NCI-H1105 (cell line): ENCODE measurements around the gene PBX1.

Source experiments
- DNase-seq: peaks from one replicate; lab custom pipeline; 2025; lab: John Stamatoyannopoulos, UW

The PBX1 gene

GRCh38 chr1:164867590-164867989, 308.6 kb downstream of the PBX1 start:
- DNase-seq = no peak

DNA sequence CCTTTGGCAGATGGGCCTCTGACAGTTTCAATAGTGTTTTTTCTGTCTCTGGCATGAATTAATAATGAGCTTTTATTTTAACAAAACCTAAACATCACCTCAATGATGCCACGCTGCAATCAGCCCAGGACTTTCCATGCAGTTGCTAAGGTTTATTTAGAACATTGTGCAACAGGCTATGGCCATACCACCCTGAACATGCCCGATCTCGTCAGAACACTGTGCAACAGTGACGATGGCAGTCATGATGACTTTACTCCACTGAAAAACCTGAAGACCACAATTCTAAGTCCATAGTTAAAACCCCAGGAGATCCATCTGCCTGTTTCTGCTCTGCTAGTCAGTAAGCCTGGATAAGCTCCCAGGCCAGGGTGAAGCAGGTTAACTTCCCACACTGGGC, 310.0 kb downstream of the PBX1 start:
- DNase-seq = no peak

DNA sequence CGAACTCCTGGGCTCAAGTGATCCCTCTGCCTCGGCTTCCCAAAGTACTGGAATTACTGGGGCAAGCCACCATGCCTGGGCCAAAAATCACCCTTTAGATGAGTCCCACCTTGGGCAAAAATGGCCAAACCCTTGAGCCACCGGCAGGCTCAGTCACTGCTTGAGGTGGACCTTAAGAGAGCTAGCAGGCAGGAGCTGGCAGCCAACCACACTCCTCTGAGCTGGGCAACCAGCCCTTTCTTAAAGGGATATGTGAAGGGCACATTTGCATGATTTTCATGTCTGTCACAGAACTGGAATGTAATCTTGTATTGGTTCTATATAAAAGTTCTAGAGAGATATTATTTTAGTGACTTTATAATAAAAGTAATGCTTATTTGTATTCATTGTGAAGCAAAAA, 316.5 kb downstream of the PBX1 start:
- no peak for DNase-seq

DNA sequence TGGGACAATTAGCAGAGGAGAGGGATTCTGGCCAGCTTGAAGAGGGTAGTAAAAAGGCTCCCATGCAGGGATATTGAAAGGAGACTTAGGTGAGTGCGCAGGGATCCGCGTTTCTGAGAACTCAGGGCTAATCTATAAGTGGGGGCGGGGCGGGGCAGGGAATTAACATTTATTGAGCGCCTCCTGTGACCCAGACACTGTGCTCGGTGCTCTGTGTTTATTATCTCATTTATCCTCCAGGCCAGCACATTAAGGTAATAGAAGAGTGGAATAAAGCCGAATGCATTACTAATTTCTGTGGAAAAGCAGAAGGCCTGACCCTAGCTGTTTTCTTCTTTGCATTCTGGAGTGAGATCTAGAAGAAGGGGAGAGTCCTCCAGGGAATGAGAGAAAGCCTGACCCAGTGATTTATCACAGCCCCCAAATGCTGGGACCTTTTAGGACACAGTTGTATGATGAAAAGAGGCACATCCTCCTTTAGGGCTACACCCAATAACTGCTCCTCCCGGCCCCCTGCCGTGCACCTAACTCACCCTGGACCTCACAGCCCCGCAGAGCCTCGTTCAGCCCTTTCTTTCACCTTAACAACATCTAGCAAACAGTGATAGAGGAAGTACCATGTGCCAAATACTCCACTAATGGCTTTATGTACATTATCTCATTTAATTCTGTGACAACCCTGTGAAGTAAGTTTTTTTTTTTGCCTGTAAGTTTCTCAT, 317.6 kb downstream of the PBX1 start:
- no peak for DNase-seq

DNA sequence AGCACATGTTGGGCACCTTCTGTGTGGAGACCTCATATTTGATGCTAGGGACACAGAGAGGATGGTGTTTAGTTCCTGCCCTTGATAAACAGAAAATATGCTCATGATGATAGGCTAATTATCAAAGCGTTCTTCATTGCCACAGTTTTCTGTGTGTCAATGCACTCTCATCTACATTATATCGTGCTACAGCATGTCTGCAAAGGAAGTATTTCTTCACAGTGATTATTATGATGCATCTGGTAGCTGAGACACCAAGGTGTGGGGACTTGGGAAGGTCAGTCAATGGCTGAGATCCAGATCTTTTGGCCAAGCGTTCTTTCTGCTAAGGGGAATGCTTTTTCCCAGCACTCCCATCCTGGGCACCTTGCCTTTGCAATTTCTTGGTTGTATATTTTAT, 321.2 kb downstream of the PBX1 start:
- no peak for DNase-seq

DNA sequence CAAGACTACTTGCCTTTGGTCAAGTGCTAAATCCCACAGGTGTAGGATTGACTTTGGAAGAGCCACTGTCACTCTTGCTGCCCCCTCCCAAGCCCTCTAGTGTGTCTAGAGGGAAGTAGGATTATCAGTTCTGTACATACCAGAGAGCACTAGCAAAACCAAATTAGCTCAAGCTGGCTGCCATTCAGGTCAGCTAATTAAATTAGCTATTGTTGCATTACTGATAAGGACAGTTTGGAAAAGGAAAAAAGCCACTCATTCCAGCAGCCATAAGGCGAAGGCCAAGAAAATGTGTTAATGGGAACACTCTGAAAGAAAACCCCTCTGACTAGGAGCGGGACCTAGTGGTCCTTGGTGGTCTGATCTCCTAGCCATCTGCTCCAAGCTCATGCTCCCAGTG, 321.7 kb downstream of the PBX1 start:
- DNase-seq = no peak

- DNase-seq = no peak
These were observed 326.3 kb downstream of the PBX1 start for GRCh38 chr1:164885311-164885710.

DNA sequence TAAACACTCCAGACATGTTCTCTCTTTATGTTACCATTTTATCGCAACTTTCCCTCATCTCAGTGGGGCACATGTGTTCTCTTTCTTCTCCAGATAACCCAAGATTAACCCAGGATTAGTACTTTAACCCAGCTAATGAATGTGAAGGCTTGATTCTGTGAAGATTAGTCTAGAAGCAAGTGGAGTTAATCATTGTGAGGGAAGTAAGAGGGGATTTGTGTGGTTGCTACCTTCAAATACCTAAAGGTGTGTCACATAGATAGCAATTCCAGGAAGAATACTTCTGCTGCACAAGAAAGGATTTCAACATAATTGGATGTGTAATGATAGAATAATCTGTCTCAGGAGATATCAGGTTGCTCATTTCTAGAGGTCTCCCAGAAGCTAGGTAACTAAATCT, 327.1 kb downstream of the PBX1 start:
- DNase-seq = no peak

DNA sequence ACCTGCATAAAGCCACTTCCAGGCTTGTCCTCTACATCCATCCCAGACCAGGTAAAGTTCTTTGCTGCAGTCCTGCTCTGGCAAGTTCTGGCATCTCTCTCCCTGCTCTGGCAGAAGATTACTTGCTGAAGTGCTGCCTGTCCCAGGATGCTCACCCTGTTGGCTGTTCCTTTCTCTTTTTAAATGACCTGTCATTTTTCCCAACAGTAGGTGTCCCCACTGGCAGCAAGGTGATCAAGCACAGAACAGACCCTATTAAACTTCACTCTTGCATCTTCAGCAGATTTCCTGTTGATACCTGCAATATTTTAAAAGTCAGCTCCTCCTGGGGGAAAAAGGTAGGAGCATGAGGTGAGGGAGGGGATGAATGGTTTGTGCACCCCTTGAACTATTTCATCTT, 332.6 kb downstream of the PBX1 start:
- DNase-seq = no peak

DNA sequence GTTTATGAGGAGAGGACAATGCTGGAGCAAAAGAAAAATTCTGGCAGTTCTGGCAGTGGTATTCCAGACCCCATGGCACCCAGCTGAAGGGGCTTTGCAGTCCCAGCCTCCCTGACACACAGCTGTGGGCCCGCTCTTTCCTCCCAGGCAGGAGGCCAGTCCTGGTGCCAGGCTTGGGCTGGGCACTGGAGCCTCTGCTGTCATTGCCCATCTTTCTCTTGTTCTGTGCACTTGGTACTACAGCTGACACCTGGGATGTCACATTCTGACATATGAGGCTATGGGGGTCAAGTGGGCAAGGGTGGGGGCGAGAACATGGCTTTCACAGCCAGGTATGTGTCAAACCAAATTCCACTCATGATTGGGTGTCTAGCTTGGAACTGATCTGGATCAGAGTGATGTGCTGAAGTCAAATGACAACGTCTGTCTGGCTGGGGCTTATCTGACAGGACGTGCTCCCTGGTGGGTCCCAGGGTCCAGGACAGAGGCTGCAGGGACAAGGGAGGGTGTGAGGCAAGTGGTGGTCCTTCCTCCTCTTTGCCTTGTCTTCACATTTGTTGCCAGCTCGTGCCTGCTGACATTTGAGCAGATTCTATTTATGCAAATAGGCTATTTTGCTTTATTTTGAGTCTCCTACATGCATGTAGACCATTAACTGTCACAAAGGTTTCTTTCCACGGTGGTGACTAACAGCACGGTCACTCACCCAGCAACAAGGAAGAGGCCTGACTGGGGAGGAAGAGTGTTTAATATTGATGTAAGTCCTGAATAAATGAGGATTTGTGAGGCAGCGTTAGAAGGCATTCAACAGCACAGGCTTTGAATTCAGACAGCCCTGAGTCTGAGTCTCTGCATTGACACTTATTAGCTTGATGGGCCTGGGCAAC, 336.3 kb downstream of the PBX1 start:
- no peak for DNase-seq

GRCh38 chr1:164901031-164901430, 342.0 kb downstream of the PBX1 start:
- DNase-seq = no peak
